GM10248 (cell line): ENCODE data around the gene LCAT.

ENCODE experiments used
- CTCF ChIA-PET: fragments of 300-600 bp; sonication (Branson Sonifier 250); formaldehyde crosslinking; extraction: SDS; loops from one replicate; lab custom pipeline; 2021; ENCODE audit warnings: antibody characterized with exemption; lab: Yijun Ruan, JAX
- POLR2A ChIA-PET: fragments of 350-650 bp; sonication (Branson Sonifier 250); formaldehyde crosslinking; extraction: SDS; loops from one replicate; lab custom pipeline; 2020; ENCODE audit warnings: antibody characterized with exemption; lab: Yijun Ruan, JAX
- DNase-seq: peaks from one replicate; pipeline ENCODE4 v3.0.0; 2012; ENCODE audit errors: extremely low spot score
- CTCF ChIP-seq: IDR thresholded peaks from 2 replicates; pipeline ENCODE4 v1.5.1; 2012; ENCODE audit warnings: mild to moderate bottlenecking, low read depth; ENCODE audit errors: extremely low read depth, missing control alignments, control extremely low read depth

The LCAT gene

GRCh38 chr16:67897231-67897630, 46.7 kb downstream of the LCAT start:
- TF ChIP-seq CTCF: no peak
- CTCF ChIA-PET: interaction anchor here (0.8 to 2.4 kb wide), 11 partner anchors 11 to 376 kb away, joined by 3 to 13 read pairs (median 4); partner anchors contain the start of genes CTRL and NRN1L
- POLR2A ChIA-PET: no interaction called here
- DNase-seq: no peak

GRCh38 chr16:67893743-67894399, 50.0 kb downstream of the LCAT start:
- ChIA-PET CTCF (interaction anchor here (1.3 to 4.6 kb wide), 4 partner anchors 10 to 78 kb away, joined by 3 to 53 read pairs (median 7); partner anchors contain the start of gene NRN1L), POLR2A (no interaction called here)
- no peak for TF ChIP-seq CTCF
- no peak for DNase-seq

- peak; percentile 100 for DNase-seq
- POLR2A ChIA-PET: interaction anchor here (0.5 to 1.2 kb wide), 6 partner anchors 11 to 36 kb away, joined by 3 to 6 read pairs (median 4); no protein-coding TSS in a partner anchor
- TF ChIP-seq CTCF: no peak
- CTCF ChIA-PET: interaction anchor here (0.8 to 4.6 kb wide), 8 partner anchors 10 to 148 kb away, joined by 3 to 53 read pairs (median 4); partner anchors contain the start of gene NRN1L
Observed at GRCh38 chr16:67892899-67893742, 50.8 kb downstream of the LCAT start, which contains the start of gene PSKH1. Gene PSKH1 (plus strand): TSS chr16:67893254. CDS start chr16:67908750, 15,496 bp downstream.

GRCh38 chr16:67892375-67892774, 51.5 kb downstream of the LCAT start:
- CTCF ChIA-PET: interaction anchor here (0.9 to 4.6 kb wide), 7 partner anchors 9 to 149 kb away, joined by 3 to 53 read pairs (median 3); partner anchors contain the start of gene NRN1L
- no peak for TF ChIP-seq CTCF
- no peak for DNase-seq
- POLR2A ChIA-PET: interaction anchor here (0.5 to 1.2 kb wide), 3 partner anchors 10 to 36 kb away, joined by 3 to 6 read pairs (median 4); no protein-coding TSS in a partner anchor
